Loucy (cell line): ENCODE measurements around the gene ZNF609.
A peak's percentile ranks its signal among the peaks of the same experiment; 100 is the strongest.

Experiments used
- CTCF ChIP-seq: fragments of 200-600 bp; sonication (generic); conservative IDR thresholded peaks from 2 replicates; pipeline ENCODE4 v1.5.1; 2014; ENCODE audit warnings: mild to moderate bottlenecking, antibody characterized with exemption, low read length
- EZH2phosphoT487 ChIP-seq: fragments of 200-600 bp; IDR thresholded peaks from 2 replicates; pipeline ENCODE4 v1.6.1; 2018; ENCODE audit warnings: antibody characterized with exemption, mild to moderate bottlenecking, moderate library complexity, borderline replicate concordance

- TF ChIP-seq EZH2phosphoT487 (no peak), CTCF (peak; percentile 45)
These were observed 230.4 kb downstream of the ZNF609 start for GRCh38 chr15:64690578-64691296.
